Motor neuron (in vitro differentiated cells): Measurements from ENCODE around the gene CEP170B. TPM values are rescaled to one million over a fixed set of nuclear protein-coding genes. Genes with fewer than 3 reads are reported as not detected.
A peak's percentile ranks its signal among the peaks of the same experiment; 100 is the strongest.
"Not testable (repeated sequence)": the region's sequence is repeated elsewhere in the genome, so short reads cannot be mapped to it uniquely, and the experiment has no call there.

Source experiments
- ATAC-seq, 8 experiments: fragments of 200-7000 bp; cut with Tn5 transposase; replicated peaks in 6 of 8; 2 replicates each; pipeline ENCODE4 v1.8.0; 2021; ENCODE audit warnings: mild to moderate bottlenecking in 8 of 8, moderate library complexity in 8 of 8
- H3K27ac ChIP-seq, 2 donors: fragments of 250-450 bp; sonication (Bioruptor Pico); 2 replicates each; pipeline ENCODE4 v1.9.0; 2021; ENCODE audit warnings: antibody characterized with exemption in 2 of 2, mild to moderate bottlenecking in 2 of 2, moderate library complexity in 1 of 2
- H3K4me1 ChIP-seq, 2 donors: fragments of 250-450 bp; sonication (Bioruptor Pico); replicated peaks in 1 of 2; 2 replicates each; pipeline ENCODE4 v1.6.1; 2021; ENCODE audit warnings: antibody characterized with exemption in 2 of 2, mild to moderate bottlenecking in 2 of 2, moderate library complexity in 1 of 2
- H3K4me3 ChIP-seq, 5 donors: fragments of 250-450 bp; sonication (Bioruptor Pico); 2 replicates each; pipeline ENCODE4 v1.9.0; 2021; ENCODE audit warnings: antibody characterized with exemption in 5 of 5, mild to moderate bottlenecking in 5 of 5, moderate library complexity in 4 of 5
- WGBS, 10 experiments: fragments of 450-650 bp; shearing (Covaris generic); methylation state at CpG; one replicate each; pipeline ENCODE4 v1.0.0; 2022; 5-methylcytosine and 5-hydroxymethylcytosine counted together
- in situ Hi-C, 9 experiments: fragments of 400-800 bp; cut with MboI; loops; one replicate each; pipeline ENCODE4 v1.15.0; 2021; ENCODE audit warnings: low sequenced_read_pairs in 9 of 9, low pct_unique_long_range_greater_than_20kb in 2 of 9; ENCODE audit not compliant: unreplicated experiment in 9 of 9
- total RNA-seq, 8 experiments: library from RNA; unstranded; fragments of 300-600 nt; gene quantifications; 2 replicates each; pipeline versions ENCODE4 v1.2.3 to v1.2.4, GENCODE V29; 2022

The CEP170B gene
- total RNA-seq, 8 experiments from 2014 or later = 6.3 to 18.4 (median 9.6) TPM

DNA sequence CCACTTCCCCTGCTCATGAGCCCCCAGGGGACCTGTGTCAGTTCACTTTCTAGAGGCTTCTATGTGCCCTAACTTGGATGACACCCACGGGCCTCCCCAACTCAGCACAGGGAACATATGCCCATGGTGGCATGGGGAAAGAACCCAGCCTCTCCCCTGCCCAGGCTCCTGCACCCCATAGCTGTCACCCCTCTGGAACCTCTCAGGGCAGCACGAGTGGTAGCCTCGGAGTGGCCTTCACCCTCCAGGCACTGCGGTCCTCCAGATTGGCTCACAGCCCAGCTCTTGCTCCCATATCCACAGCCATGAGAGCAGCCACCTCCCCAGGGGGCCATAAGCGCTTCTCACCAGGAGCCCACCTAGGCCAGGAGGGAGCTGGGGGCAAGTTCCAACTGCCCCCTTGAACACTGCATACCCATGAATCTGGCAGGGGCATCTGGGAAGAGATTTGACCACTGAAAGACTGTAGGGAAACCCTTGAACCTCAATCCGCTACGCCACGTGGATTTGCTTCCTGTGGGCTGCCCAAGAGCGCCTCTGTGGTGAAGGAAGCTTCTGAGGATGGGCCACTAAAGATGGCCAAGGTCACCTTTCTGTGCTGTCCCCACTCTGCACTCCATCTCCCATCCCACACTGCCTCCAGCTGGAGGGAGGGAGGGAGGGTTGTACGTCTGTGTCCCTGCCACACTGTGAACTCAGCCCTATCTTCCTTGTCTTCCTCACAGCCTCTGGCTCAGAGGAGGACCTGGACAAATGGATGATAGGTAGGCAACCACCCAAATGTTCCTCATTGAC lies 71.5 kb downstream of the CEP170B start:
- in situ Hi-C loops = no loop called here
- no peak for ATAC-seq
- Histone ChIP-seq H3K4me3 (no peak overlapping the region), H3K27ac (no peak overlapping the region), H3K4me1 (peaks cover 3 to 5% of the 10 kb centered on the region in 2 donors)
- 63% methylated on average over 6 of the region's 10 CpGs; no CpG with 5 or more reads in 9 of the 10 experiments for WGBS, 10 experiments

DNA sequence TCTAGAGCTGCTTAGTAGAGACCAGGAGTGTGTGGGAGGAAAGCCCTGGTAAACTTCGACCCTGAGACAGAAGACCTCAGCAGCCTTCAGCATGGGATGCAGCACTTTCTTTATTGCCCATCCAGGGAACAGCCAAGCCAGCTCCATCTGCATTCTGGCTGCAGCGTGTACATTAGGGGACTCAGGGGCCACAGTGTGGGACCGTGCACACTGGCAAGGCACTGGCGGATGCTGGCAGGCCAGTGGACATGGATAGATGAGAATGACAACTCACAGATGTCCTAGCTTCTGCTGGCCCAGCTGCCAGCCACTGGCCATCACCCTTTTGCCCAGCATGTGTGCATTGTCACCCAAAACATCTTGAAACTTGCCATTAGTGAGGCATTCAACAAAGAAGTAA lies 72.1 kb downstream of the CEP170B start:
- Histone ChIP-seq H3K27ac (no peak overlapping the region), H3K4me1 (peaks cover 0 to 5% of the 10 kb centered on the region in 2 donors), H3K4me3 (no peak overlapping the region)
- 72 to 92% (median 73%) methylated on average over 2 to 4 of the region's 4 CpGs; no CpG with 5 or more reads in 7 of the 10 experiments for WGBS, 10 experiments
- ATAC-seq = no peak
- in situ Hi-C loops = no loop called here

DNA sequence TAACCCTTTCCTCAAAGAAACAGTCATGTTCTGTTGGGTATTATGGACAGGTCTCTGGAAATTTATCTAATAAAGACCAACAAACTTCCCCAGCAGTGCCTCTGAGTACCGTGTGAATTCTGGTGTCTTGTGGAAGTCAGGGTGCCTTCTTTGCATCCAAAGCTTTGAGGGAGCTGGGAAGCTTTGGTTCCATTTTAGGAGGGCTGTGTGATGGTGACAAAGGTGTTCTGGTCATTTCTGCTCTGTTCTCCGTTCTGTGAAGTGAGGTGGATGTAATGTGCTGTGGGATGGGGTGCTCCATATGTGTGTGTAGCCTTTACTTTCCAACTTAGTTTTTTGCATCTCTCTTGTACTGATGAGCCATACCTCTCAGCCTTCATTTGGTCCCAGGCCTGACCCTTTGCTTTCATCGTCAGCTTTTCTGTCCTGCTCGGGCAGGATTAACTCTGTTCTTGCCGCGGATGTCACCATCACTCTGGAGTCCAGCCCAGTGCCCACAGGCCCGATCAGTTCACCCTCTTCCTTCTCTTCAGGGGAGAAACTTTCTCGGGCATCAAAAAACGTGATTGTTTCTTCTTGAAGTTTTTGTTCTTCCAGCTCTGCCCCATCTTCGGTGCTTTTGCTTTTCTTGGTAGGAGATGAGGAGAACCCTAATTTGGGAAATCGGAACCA lies 72.8 kb downstream of the CEP170B start:
- H3K4me3 ChIP-seq = no peak overlapping the region
- WGBS, 10 experiments = 17 to 100% (median 59%) methylated on average over 1 to 11 of the region's 11 CpGs
- ATAC-seq = no peak
- in situ Hi-C loops = no loop called here
- peaks cover 0 to 5% of the 10 kb centered on the region in 2 donors for H3K4me1 ChIP-seq
- H3K27ac ChIP-seq = no peak overlapping the region

DNA sequence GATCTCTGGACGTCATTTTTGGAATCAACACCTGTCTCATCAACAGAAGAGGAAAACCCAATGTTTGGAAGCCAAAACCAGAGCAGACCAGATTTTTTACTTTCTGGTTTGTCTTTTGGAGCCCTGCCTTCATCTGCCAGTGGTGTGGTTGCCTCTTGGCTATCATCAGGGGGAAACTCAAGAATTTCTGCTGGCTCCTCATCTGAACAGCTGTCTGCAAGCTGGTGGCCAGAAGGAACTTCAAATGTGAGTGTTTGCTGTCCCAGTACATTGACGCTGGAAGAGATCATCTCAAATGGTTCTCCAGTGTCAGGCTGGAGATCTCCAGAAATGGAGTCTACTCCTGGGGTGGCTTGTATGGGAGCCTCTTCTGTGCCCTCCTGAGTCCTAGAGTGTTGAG lies 73.4 kb downstream of the CEP170B start:
- in situ Hi-C loops = no loop called here
- ATAC-seq = no peak
- Histone ChIP-seq H3K27ac (no peak overlapping the region), H3K4me1 (peaks cover 0 to 5% of the 10 kb centered on the region in 2 donors), H3K4me3 (no peak overlapping the region)
- 0 to 72% (median 39%) methylated on average over 1 to 2 of the region's 2 CpGs; no CpG with 5 or more reads in 4 of the 10 experiments for WGBS, 10 experiments

DNA sequence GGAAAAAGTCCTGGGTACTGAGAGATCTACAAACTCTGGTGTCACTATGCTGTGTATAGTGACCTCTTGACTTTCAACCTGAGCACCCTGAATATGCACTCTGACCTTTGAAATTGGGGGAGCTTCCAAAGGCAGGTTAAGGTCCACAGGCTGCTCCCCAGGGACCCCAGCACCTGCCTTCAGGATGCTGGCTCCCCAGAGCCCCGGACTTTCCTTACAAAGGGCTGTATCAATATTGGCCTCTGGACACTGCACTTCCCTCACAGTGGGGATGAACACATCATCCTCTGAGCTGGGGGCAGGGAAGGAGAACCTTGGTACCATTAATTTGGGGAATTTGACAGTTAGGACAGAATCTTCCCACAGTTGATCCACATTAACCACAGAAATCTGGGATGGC lies 73.9 kb downstream of the CEP170B start:
- in situ Hi-C loops = no loop called here
- 83 to 100% methylated on average over 1 of the region's 1 CpG; no CpG with 5 or more reads in 8 of the 10 experiments for WGBS, 10 experiments
- no peak for ATAC-seq

DNA sequence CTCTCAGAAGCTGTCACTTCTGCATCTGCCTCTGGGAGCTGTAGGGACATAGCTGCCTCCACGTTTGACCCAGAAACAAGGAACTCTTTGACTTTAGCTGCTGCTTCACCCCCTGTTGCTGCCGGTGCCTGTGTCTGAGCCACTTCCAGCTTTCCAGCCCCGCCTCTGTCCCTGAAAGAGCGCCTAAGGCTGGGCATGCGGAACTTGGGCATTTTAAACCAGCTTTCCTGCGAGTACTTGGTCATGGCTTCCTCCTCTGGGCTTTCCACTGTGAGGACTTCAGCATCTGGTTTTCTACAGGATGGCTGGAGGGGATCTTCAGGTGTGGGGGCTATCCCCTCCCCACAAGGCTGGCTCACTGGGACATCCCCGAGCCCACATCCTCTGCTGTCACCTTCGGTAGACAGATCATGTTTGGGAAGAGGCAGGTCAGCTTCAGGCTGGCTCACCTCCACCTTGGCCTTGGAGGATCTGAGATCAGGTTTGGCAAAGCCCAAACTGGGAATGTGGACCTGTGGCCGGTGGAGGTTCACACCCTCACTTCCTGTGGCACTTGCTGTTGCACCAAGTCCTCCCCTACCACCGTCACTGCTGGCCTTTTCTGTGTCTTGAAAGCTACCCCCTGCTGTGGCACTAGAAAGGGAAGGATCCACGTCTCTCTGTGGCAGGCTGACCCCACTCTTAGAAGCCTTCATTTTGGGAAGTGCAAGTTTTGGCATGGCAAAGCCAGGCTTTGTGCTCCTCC lies 74.8 kb downstream of the CEP170B start:
- Histone ChIP-seq H3K4me1 (no peaks in the 10 kb centered on the region), H3K4me3 (no peak overlapping the region), H3K27ac (no peak overlapping the region)
- in situ Hi-C loops = no loop called here
- ATAC-seq = no peak
- 0 to 85% (median 25%) methylated on average over 1 to 4 of the region's 11 CpGs; no CpG with 5 or more reads in 3 of the 10 experiments for WGBS, 10 experiments

More for the DNA sequence above, 73.9 kb downstream of the CEP170B start:
- Histone ChIP-seq H3K4me3 (no peak overlapping the region), H3K27ac (no peak overlapping the region), H3K4me1 (peaks cover 0 to 5% of the 10 kb centered on the region in 2 donors)

DNA sequence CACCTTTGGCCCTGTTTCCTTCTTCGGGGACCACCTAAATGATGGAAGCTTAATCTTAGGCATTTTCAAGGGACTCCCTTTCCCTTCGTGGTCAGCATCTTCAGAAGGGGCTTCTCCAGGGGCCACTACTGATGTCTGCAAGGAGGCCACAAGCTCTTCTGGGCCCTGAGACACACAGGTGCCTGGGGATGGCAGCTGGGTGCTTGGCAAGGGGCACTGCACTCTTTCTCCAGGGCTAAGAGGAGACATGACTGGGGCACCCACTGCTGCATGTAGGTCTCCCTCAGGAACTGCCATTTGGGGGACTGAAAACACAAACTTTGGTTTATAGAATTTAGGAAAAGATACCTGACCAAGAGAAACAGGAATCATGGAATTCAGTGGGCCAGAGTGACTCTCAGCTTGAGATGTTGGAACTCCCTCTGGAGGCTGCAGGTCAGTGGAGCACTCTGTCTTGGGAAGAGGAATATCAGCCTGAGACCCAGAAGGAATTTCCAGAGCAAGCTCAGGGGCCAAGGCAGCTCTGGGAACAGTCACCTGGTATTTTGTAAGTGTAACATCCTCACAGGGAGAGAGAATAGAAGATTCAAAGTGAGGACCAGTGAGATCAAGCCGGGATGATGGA lies 75.6 kb downstream of the CEP170B start:
- in situ Hi-C loops = no loop called here
- Histone ChIP-seq H3K4me1 (no peaks in the 10 kb centered on the region), H3K4me3 (no peak overlapping the region), H3K27ac (no peak overlapping the region)
- peak in 1 of 8 experiments; percentile 70 for ATAC-seq
- 25 to 60% (median 33%) methylated on average over 1 to 3 of the region's 3 CpGs; no CpG with 5 or more reads in 3 of the 10 experiments for WGBS, 10 experiments

DNA sequence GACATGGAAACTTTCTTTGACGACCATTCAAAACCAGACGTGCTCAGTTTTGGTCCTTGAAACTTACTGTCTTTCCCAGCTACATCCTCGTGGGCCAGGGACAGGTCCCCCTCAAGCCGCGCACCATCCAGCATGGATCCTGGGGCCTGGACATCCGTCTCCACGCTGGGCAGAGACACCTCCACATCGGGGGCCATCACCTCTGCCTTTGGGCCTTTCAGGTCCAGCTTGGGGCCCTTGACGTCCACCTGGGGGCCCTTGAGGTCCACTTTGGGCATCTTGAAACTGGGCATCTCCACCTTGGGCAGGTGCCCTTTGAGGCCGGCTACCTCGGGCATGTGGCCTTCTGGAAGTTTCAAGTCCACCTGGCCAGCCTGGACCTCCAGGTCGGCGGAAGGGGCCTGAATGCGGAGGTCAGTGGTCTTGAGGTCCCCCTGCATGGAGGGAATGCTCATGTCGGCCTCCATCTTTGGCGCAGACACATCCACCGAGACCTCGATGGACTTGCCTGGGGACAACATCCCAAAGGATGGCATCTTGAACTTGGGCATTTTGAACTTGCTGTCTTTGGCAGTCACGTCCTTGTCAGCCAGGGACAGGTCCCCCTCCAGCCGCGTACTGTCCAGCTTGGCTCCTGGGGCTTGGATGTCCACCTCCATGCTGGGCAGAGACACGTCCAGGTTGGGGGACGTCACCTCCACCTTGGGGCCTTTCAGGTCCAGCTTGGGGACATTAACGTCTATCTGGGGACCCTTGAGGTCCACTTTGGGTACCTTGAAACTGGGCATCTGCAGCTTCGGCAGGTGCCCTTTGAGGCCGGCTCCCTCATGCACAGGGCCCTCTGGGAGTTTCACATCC lies 76.7 kb downstream of the CEP170B start:
- Histone ChIP-seq H3K4me3 (no peak overlapping the region), H3K27ac (no peak overlapping the region), H3K4me1 (no peaks in the 10 kb centered on the region)
- WGBS, 10 experiments = 33 to 100% (median 80%) methylated on average over 1 to 9 of the region's 26 CpGs; no CpG with 5 or more reads in 4 of the 10 experiments
- in situ Hi-C loops = no loop called here
- ATAC-seq = no peak

DNA sequence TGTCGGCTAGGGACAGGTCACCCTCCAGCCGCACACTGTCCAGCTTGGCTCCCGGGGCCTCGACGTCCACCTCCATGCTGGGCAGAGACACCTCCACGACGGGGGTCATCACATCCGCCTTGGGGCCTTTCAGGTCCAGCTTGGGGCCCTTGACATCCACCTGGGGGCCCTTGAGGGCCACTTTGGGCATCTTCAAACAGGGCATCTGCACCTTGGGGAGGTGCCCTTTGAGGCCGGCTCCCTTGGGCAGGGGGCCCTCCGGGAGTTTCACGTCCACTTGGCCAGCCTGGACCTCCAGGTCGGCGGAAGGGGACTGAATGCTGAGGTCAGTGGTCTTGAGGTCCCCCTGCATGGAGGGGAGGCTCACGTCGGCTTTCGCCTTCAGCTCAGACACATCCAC lies 77.5 kb downstream of the CEP170B start:
- in situ Hi-C loops = no loop called here
- ATAC-seq = no peak
- WGBS, 10 experiments = 100% methylated on average over 1 to 3 of the region's 16 CpGs; no CpG with 5 or more reads in 8 of the 10 experiments

DNA sequence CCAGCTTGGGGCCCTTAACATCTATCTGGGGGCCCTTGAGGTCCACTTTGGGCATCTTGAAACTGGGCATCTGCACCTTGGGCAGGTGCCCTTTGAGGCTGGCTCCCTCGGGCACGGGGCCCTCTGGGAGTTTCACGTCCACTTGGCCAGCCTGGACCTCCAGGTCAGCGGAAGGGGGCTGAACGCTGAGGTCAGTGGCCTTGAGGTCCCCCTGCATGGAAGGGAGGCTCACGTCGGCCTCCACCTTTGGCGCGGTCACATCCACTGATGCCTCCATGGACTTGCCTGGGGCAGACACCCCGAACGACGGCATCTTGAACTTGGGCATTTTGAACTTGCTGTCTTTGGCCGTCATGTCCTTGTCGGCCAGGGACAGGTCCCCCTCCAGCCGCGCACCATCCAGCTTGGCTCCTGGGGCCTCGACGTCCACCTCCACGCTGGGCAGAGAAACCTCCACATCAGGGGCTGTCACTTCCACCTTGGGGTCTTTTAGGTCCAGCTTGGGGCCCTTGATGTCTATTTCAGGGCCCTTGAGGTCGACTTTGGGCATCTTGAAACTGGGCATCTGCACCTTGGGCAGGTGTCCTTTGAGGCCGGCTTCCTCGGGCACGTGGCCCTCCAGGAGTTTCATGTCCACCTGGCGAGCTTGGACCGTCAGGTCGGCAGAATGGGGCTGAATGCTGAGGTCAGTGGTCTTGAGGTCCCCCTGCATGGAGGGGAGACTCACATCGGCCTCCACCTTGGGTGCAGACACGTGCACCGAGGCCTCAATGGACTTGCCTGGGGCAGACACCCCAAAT lies 78.3 kb downstream of the CEP170B start:
- 58 to 78% (median 73%) methylated on average over 3 to 11 of the region's 29 CpGs; no CpG with 5 or more reads in 7 of the 10 experiments for WGBS, 10 experiments
- H3K4me3 ChIP-seq, in situ Hi-C loops, H3K27ac ChIP-seq, ATAC-seq, H3K4me1 ChIP-seq: not testable (repeated sequence)

More for the DNA sequence above, 77.5 kb downstream of the CEP170B start:
- Histone ChIP-seq H3K27ac (no peak overlapping the region), H3K4me3 (no peak overlapping the region), H3K4me1 (no peaks in the 10 kb centered on the region)

DNA sequence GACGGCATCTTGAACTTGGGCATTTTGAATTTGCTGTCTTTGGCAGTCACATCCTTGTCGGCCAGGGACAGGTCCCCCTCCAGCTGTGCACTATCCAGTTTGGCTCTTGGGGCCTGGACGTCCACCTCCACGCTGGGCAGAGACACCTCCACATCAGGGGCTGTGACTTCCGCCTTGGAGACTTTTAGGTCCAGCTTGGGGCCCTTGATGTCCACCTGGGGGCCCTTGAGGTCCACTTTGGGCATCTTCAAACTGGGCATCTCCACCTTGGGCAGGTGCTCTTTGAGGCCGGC lies 78.9 kb downstream of the CEP170B start:
- ATAC-seq, H3K4me3 ChIP-seq, H3K4me1 ChIP-seq, in situ Hi-C loops, H3K27ac ChIP-seq: not testable (repeated sequence)
- WGBS, 10 experiments = 40 to 100% (median 63%) methylated on average over 1 to 4 of the region's 6 CpGs; no CpG with 5 or more reads in 7 of the 10 experiments
